ENCODE results near the gene CCNT1. TPM values are rescaled to one million over a fixed set of nuclear protein-coding genes. Genes with fewer than 3 reads are reported as not detected.

CCNT1 gene
- polyA plus RNA-seq, 3 donors, result 2.3 to 8.3 (median 4.4) TPM

GRCh38 chr12:48640854-48641253 is 75.7 kb downstream of the CCNT1 start:
- Mint-ChIP-seq H3K27ac (peak overlapping the region in 2 of 7 donors; percentile 14 to 26), H3K9me3 (peaks cover 9 to 28% (median 15%) of the 10 kb centered on the region in 7 donors), H3K27me3 (ENCODE audit: low read depth in 3 of 3) (peaks cover 1 to 2% (median 2%) of the 10 kb centered on the region in 3 donors), H3K36me3 (peaks cover 20 to 37% of the 10 kb centered on the region in 2 donors), H3K4me3 (no peak overlapping the region), H3K4me1 (no peaks in the 10 kb centered on the region)
- Histone ChIP-seq H3K27ac (ENCODE audit: low read depth in 1 of 2, low read length in 2 of 2) (no peak overlapping the region), H3K4me2 (replicated peaks; ENCODE audit: extremely low read depth, low read length, poor library complexity, severe bottlenecking) (no peak overlapping the region), H3K36me3 (replicated peaks in 1 of 2; ENCODE audit: control insufficient read depth in 1 of 2, insufficient read depth in 2 of 2, low read length in 2 of 2) (peaks cover 14 to 25% of the 10 kb centered on the region in 2 donors), H3K27me3 (ENCODE audit: control insufficient read depth in 2 of 2, insufficient read depth in 2 of 2, low read length in 2 of 2) (no peaks in the 10 kb centered on the region), H3K79me2 (ENCODE audit: insufficient read depth, low read length) (no peaks in the 10 kb centered on the region), H3K4me1 (ENCODE audit: control insufficient read depth in 1 of 2, insufficient read depth in 2 of 2, low read length in 2 of 2) (no peaks in the 10 kb centered on the region), H2AFZ (ENCODE audit: insufficient read depth, low read depth, low read length, poor library complexity, severe bottlenecking) (no peak overlapping the region), H3K4me3 (replicated peaks in 1 of 3; ENCODE audit: low read depth in 2 of 3, low read length in 3 of 3) (no peak overlapping the region), H3K9me3 (replicated peaks in 1 of 2; ENCODE audit: control insufficient read depth in 1 of 2, insufficient read depth in 1 of 2, low read length in 2 of 2) (peaks cover 9 to 17% of the 10 kb centered on the region in 2 donors), H4K20me1 (ENCODE audit: insufficient read depth, low read length) (no peaks in the 10 kb centered on the region), H3K9ac (ENCODE audit: insufficient read depth, low read length, poor library complexity, severe bottlenecking) (no peak overlapping the region)
- DNase-seq, result no peak
- intact Hi-C loops (cut with micrococcal nuclease), result no loop called here
- WGBS (ENCODE audit: insufficient coverage), result 100% methylated on average over 1 of the region's 3 CpGs
- no peak for TF ChIP-seq CTCF (IDR thresholded peaks at IDR 0.05)

- no peak overlapping the region for H3K27ac ChIP-seq (ENCODE audit: low read depth in 1 of 2, low read length in 2 of 2)
Measured at GRCh38 chr12:48640428-48640827, 76.1 kb downstream of the CCNT1 start.

More at GRCh38 chr12:48640428-48640827, 76.1 kb downstream of the CCNT1 start:
- H3K27me3 ChIP-seq (ENCODE audit: control insufficient read depth in 2 of 2, insufficient read depth in 2 of 2, low read length in 2 of 2), result no peaks in the 10 kb centered on the region
- no peak overlapping the region for H2AFZ ChIP-seq (ENCODE audit: insufficient read depth, low read depth, low read length, poor library complexity, severe bottlenecking)
- TF ChIP-seq CTCF (IDR thresholded peaks at IDR 0.05), result no peak
- no peaks in the 10 kb centered on the region for H3K4me1 ChIP-seq (ENCODE audit: control insufficient read depth in 1 of 2, insufficient read depth in 2 of 2, low read length in 2 of 2)
- peaks cover 14 to 23% of the 10 kb centered on the region in 2 donors for H3K36me3 ChIP-seq (replicated peaks in 1 of 2; ENCODE audit: control insufficient read depth in 1 of 2, insufficient read depth in 2 of 2, low read length in 2 of 2)
- H3K9ac ChIP-seq (ENCODE audit: insufficient read depth, low read length, poor library complexity, severe bottlenecking), result no peak overlapping the region
- H3K36me3 Mint-ChIP-seq, result peaks cover 19 to 33% of the 10 kb centered on the region in 2 donors
- H3K4me2 ChIP-seq (replicated peaks; ENCODE audit: extremely low read depth, low read length, poor library complexity, severe bottlenecking), result no peak overlapping the region
- no peak overlapping the region for H3K4me3 ChIP-seq (replicated peaks in 1 of 3; ENCODE audit: low read depth in 2 of 3, low read length in 3 of 3)
- peaks cover 9 to 17% of the 10 kb centered on the region in 2 donors for H3K9me3 ChIP-seq (replicated peaks in 1 of 2; ENCODE audit: control insufficient read depth in 1 of 2, insufficient read depth in 1 of 2, low read length in 2 of 2)
- peaks cover 9 to 28% (median 15%) of the 10 kb centered on the region in 7 donors for H3K9me3 Mint-ChIP-seq
- H3K27ac Mint-ChIP-seq, result peak overlapping the region in 1 of 7 donors; percentile 26
- H3K79me2 ChIP-seq (ENCODE audit: insufficient read depth, low read length), result no peaks in the 10 kb centered on the region
- DNase-seq, result no peak
- H3K4me3 Mint-ChIP-seq, result no peak overlapping the region
- intact Hi-C loops (cut with micrococcal nuclease), result no loop called here
- H3K4me1 Mint-ChIP-seq, result no peaks in the 10 kb centered on the region
- H4K20me1 ChIP-seq (ENCODE audit: insufficient read depth, low read length), result no peaks in the 10 kb centered on the region
- peaks cover 2% of the 10 kb centered on the region in 3 donors for H3K27me3 Mint-ChIP-seq (ENCODE audit: low read depth in 3 of 3)

Small RNAs within 50 kb of the gene (small RNA-seq; reads per million reads assigned to genes)
- gene MIR1291 (ENCODE audit: insufficient read length, low read depth) (not detected), gene SNORA2A (ENCODE audit: insufficient read length, low read depth) (764 reads per million, percentile 99 among the genes with 10 or more reads in this experiment), gene SNORA2B (ENCODE audit: insufficient read length, low read depth) (408 reads per million, percentile 98 among the genes with 10 or more reads in this experiment), gene SNORA2C (ENCODE audit: insufficient read length, low read depth) (49.8 reads per million, percentile 94 among the genes with 10 or more reads in this experiment)

Other genes with a start within 250 kb of the CCNT1 start
- gene ANP32D, start 244.1 kb downstream of the CCNT1 start, polyA plus RNA-seq, result not detected
- gene C12orf54, start 234.2 kb downstream of the CCNT1 start, polyA plus RNA-seq, result not detected
- not detected for gene OR8S1, start 191.1 kb downstream of the CCNT1 start, polyA plus RNA-seq
- not detected for gene LALBA, start 146.7 kb downstream of the CCNT1 start, polyA plus RNA-seq
- 10 to 100 TPM; 12.2 to 20.3 (median 12.5) TPM for gene KANSL2, start 34.5 kb downstream of the CCNT1 start, polyA plus RNA-seq
- under 1 TPM in 2 of 3 donors, not detected in 1; 0.03 to 0.29 TPM for gene ADCY6, start 72.4 kb upstream of the CCNT1 start, polyA plus RNA-seq
- gene CACNB3, start 101.8 kb upstream of the CCNT1 start, polyA plus RNA-seq, result 1 to 10 TPM in 2 of 3 donors, under 1 TPM in 1; 0.84 to 6.3 (median 1.5) TPM
- gene DDX23, start 135.5 kb upstream of the CCNT1 start, polyA plus RNA-seq, result 10 to 100 TPM; 21.4 to 63.8 (median 28.4) TPM
- under 1 TPM in 2 of 3 donors, not detected in 1; 0.40 to 0.49 TPM for gene RND1, start 149.2 kb upstream of the CCNT1 start, polyA plus RNA-seq
- 10 to 100 TPM in 1 of 3 donors, 1 to 10 TPM in 2; 1.5 to 15.2 (median 2.2) TPM for gene FKBP11, start 208.8 kb upstream of the CCNT1 start, polyA plus RNA-seq
- 10 to 100 TPM; 56.5 to 88.5 (median 58.4) TPM for gene ARF3, start 240.8 kb upstream of the CCNT1 start, polyA plus RNA-seq

All from CD14-positive monocyte (primary cell).